Peyer's patch (tissue), 4 donors: ENCODE results near the gene HMCN1. TPM values are rescaled to one million over a fixed set of nuclear protein-coding genes. Genes with fewer than 3 reads are reported as not detected.

Experiments
- DNase-seq, 3 donors: peaks; one replicate each; pipeline ENCODE4 v3.0.0-alpha.2; 2017 to 2019
- H3K27ac ChIP-seq, 4 donors: fragments of 200-600 bp; sonication (generic); one replicate each; pipeline ENCODE4 v1.5.1; 2016 to 2019
- H3K27me3 ChIP-seq, 2 donors: fragments of 200-600 bp; sonication (generic); one replicate each; pipeline ENCODE4 v1.5.1; 2019
- H3K36me3 ChIP-seq, 3 donors: fragments of 200-600 bp; sonication (generic); one replicate each; pipeline ENCODE4 v1.5.1; 2016 to 2019
- H3K4me1 ChIP-seq, 4 donors: fragments of 200-600 bp; sonication (generic); one replicate each; pipeline ENCODE4 v1.5.1; 2016 to 2019
- H3K4me3 ChIP-seq, 4 donors: fragments of 200-600 bp; sonication (generic); 1 replicate in 3 of 4; 2 replicates in 1 of 4; pipeline ENCODE4 v1.5.1; 2016 to 2019; ENCODE audit warnings: mild to moderate bottlenecking in 1 of 4
- H3K9me3 ChIP-seq, 4 donors: fragments of 200-600 bp; sonication (generic); one replicate each; pipeline ENCODE4 v1.5.1; 2016 to 2019; ENCODE audit warnings: mild to moderate bottlenecking in 1 of 4
- CTCF ChIP-seq, 6 experiments: fragments of 450-650 bp in 4 of 6; fragments of 200-600 bp in 2 of 6; sonication (generic) in 1 of 6; IDR thresholded peaks; one replicate each; pipeline ENCODE4 v1.5.1; 2017 to 2019; ENCODE audit warnings: antibody characterized with exemption in 6 of 6, mild to moderate bottlenecking in 3 of 6, moderate library complexity in 1 of 6
- POLR2A ChIP-seq, 2 donors: fragments of 450-650 bp; IDR thresholded peaks; one replicate each; pipeline ENCODE4 v1.5.1; 2017; ENCODE audit warnings: antibody characterized with exemption in 2 of 2, mild to moderate bottlenecking in 2 of 2, moderate library complexity in 2 of 2
- total RNA-seq, 4 donors: library from RNA; depleted of rRNA; stranded (reverse); fragments of >200 nt; gene quantifications; one replicate each; pipeline ENCODE4 v1.1.0, GENCODE V29; 2016

Gene HMCN1
- total RNA-seq, 4 donors from 2014 or later = 1.5 to 18.2 (median 7.1) TPM

GRCh38 chr1:185731446-185731845, 2.7 kb upstream of the HMCN1 start:
- DNase-seq = no peak
- peaks cover 0 to 3% (median 0%) of the 10 kb centered on the region in 4 donors for H3K4me1 ChIP-seq
- TF ChIP-seq POLR2A (IDR thresholded peaks at IDR 0.05) (no peak), CTCF (IDR thresholded peaks at IDR 0.05) (no peak)
- no peaks in the 10 kb centered on the region for H3K9me3 ChIP-seq
- H3K36me3 ChIP-seq = no peaks in the 10 kb centered on the region
- no peaks in the 10 kb centered on the region for H3K27me3 ChIP-seq
- no peak overlapping the region for H3K4me3 ChIP-seq
- H3K27ac ChIP-seq = no peak overlapping the region

GRCh38 chr1:185732951-185733350, 1.2 kb upstream of the HMCN1 start:
- H3K4me1 ChIP-seq = peaks cover 0 to 3% (median 0%) of the 10 kb centered on the region in 4 donors
- H3K27ac ChIP-seq = no peak overlapping the region
- TF ChIP-seq CTCF (IDR thresholded peaks at IDR 0.05) (no peak), POLR2A (IDR thresholded peaks at IDR 0.05) (no peak)
- no peak for DNase-seq
- H3K4me3 ChIP-seq = no peak overlapping the region
- no peaks in the 10 kb centered on the region for H3K36me3 ChIP-seq
- H3K27me3 ChIP-seq = no peaks in the 10 kb centered on the region
- no peaks in the 10 kb centered on the region for H3K9me3 ChIP-seq

GRCh38 chr1:185734929-185735700, 924 bp downstream of the HMCN1 start:
- peak overlapping the region in 1 of 4 donors; percentile 65 for H3K27ac ChIP-seq
- no peaks in the 10 kb centered on the region for H3K36me3 ChIP-seq
- no peaks in the 10 kb centered on the region for H3K27me3 ChIP-seq
- DNase-seq = no peak
- peak overlapping the region in 2 of 4 donors; percentile 49 to 57 for H3K4me3 ChIP-seq
- H3K4me1 ChIP-seq = peaks cover 0 to 3% (median 0%) of the 10 kb centered on the region in 4 donors
- TF ChIP-seq POLR2A (IDR thresholded peaks at IDR 0.05) (no peak), CTCF (IDR thresholded peaks at IDR 0.05) (no peak)
- no peaks in the 10 kb centered on the region for H3K9me3 ChIP-seq

GRCh38 chr1:185735701-185736064, 1.5 kb downstream of the HMCN1 start:
- peaks cover 0 to 3% (median 0%) of the 10 kb centered on the region in 4 donors for H3K4me1 ChIP-seq
- peak overlapping the region in 2 of 4 donors; percentile 9 to 49 for H3K4me3 ChIP-seq
- no peaks in the 10 kb centered on the region for H3K9me3 ChIP-seq
- no peak overlapping the region for H3K27ac ChIP-seq
- no peaks in the 10 kb centered on the region for H3K36me3 ChIP-seq
- no peak for TF ChIP-seq POLR2A (IDR thresholded peaks at IDR 0.05)
- TF ChIP-seq CTCF (IDR thresholded peaks at IDR 0.05) = no peak
- no peak for DNase-seq
- H3K27me3 ChIP-seq = no peaks in the 10 kb centered on the region

- TF ChIP-seq POLR2A (IDR thresholded peaks at IDR 0.05) = no peak
- no peak for TF ChIP-seq CTCF (IDR thresholded peaks at IDR 0.05)
- no peak for DNase-seq
- Histone ChIP-seq H3K9me3 (no peaks in the 10 kb centered on the region), H3K27me3 (no peaks in the 10 kb centered on the region), H3K27ac (no peak overlapping the region), H3K36me3 (no peaks in the 10 kb centered on the region), H3K4me3 (no peak overlapping the region), H3K4me1 (no peaks in the 10 kb centered on the region)
Measured at GRCh38 chr1:185739967-185740366, 5.8 kb downstream of the HMCN1 start.
